Gastrocnemius medialis (tissue), 4 donors: ENCODE data around the gene SMS.

Experiments
- POLR2A ChIP-seq, 2 donors: fragments of 450-650 bp; IDR thresholded peaks; one replicate each; pipeline ENCODE4 v1.6.1; 2017; ENCODE audit warnings: antibody characterized with exemption in 2 of 2, mild to moderate bottlenecking in 2 of 2, moderate library complexity in 2 of 2
- TF ChIP-seq, protein P1 (sequence below), 5 experiments: fragments of 450-650 bp in 3 of 5; fragments of 200-600 bp in 2 of 5; sonication (generic) in 2 of 5; IDR thresholded peaks in 4 of 5; conservative IDR thresholded peaks in 1 of 5; 1 replicate in 4 of 5; 2 replicates in 1 of 5; pipeline ENCODE4 v1.5.1; 2016 to 2019; ENCODE audit warnings: antibody characterized with exemption in 5 of 5, mild to moderate bottlenecking in 3 of 5, moderate library complexity in 3 of 5

DNA sequence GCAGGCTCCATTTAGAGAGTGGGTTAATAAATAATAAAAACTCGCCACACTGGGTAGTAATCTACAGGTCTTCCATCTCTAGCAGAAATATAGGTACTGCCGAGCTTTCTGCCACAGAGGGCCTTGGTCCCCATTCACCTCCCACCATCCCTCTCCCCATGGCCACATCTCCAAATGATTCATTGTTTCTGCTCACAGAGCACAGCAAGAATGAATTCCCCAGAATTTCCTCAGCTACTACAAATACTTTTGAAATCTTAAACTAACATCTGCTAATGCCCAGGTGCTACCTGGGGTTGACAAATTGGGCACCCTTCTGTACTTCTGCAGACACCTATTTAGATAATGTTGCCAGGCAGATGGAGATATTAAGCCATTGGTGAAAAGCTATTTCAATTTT, 96.7 kb downstream of the SMS start:
- TF ChIP-seq, protein P1, sequence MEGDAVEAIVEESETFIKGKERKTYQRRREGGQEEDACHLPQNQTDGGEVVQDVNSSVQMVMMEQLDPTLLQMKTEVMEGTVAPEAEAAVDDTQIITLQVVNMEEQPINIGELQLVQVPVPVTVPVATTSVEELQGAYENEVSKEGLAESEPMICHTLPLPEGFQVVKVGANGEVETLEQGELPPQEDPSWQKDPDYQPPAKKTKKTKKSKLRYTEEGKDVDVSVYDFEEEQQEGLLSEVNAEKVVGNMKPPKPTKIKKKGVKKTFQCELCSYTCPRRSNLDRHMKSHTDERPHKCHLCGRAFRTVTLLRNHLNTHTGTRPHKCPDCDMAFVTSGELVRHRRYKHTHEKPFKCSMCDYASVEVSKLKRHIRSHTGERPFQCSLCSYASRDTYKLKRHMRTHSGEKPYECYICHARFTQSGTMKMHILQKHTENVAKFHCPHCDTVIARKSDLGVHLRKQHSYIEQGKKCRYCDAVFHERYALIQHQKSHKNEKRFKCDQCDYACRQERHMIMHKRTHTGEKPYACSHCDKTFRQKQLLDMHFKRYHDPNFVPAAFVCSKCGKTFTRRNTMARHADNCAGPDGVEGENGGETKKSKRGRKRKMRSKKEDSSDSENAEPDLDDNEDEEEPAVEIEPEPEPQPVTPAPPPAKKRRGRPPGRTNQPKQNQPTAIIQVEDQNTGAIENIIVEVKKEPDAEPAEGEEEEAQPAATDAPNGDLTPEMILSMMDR (IDR thresholded peaks at IDR 0.05 in 4 of 5, conservative IDR thresholded peaks at IDR 0.05 in 1 of 5) = no peak
- no peak for TF ChIP-seq POLR2A (IDR thresholded peaks at IDR 0.05)
